HK-2 (cell line): ENCODE data around the gene CST7.
"Not testable (repeated sequence)": the region's sequence is repeated elsewhere in the genome, so short reads cannot be mapped to it uniquely, and the experiment has no call there.

Experiments
- DNase-seq: peaks from one replicate; pipeline ENCODE4 v3.0.0-alpha.2; 2018; ENCODE audit not compliant: unreplicated experiment

CST7 gene

DNA sequence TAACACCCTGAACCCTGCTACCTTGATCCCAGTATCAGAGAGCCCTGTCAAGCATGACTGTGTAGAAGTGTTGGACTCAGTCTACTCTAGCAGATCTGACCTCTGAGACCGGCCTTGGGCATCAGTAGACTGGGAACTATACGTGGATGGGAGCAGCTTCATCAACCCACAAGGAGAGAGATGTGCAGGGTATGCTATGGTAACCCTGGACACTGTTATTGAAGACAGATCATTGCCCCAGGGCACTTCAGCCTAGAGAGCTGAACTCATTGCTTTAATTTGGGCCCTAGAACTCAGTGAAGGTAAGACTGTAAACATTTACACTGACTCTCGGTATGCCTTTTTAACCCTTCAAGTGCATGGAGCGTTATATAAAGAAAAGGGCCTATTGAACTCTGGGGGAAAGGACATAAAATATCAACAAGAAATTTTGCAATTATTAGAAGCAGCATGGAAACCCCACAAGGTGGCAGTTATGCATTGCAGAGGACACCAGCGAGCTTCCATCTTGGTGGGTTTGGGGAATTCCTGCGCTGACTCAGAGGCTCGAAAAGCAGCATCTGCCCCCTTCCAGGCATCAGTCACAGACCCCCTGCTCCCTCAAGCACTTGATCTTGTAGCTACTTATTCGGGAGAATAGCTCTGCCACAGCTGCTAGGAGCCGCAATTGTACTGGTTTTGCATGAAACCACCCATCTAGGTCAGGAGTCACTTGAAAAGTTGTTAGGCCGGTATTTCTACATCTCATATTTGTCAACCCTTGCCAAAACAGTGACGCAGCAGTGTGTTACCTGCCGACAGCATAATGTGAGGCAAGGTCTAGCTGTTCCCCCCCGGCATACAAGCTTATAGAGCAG, 19.0 kb upstream of the CST7 start:
- not testable (repeated sequence) for DNase-seq

DNA sequence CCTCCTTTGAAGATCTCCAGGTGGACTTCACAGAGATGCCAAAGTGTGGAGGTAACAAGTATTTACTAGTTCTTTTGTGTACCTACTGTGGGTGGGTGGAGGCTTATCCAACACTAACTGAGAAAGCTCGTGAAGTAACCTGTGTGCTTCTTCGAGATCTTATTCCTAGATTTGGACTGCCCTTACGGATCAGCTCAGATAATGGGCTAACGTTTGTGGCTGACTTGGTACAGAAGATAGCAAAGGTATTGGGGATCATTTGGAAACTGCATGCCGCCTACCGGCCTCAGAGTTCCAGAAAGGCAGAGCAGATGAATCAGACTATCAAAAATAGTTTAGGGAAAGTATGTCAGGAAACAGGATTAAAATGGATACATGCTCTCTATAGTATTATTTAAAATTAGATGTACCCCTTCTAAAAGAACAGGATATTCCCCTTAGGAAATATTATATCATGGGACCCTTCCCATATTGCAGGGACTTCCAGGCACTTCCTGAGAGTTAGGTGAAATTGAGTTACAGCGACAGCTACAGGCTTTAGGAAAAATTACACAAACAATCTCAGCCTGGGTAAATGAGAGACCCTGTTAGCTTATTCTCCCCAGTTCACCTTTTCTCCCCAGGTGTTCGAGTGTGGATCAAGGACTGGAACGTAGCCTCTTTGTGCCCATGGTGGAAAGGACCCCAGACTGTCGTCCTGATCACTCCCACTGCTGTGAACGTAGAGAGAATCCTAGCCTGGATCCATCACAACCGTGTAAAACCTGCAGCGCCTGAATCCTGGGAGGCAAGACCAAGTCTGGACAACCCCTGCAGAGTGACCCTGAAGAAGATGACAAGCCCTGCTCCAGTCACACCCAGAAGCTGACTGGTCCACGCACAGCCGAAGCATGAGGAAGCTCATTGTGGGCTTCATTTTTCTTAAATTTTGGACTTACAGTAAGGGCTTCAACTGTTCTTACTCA, 18.1 kb upstream of the CST7 start:
- DNase-seq = not testable (repeated sequence)

DNA sequence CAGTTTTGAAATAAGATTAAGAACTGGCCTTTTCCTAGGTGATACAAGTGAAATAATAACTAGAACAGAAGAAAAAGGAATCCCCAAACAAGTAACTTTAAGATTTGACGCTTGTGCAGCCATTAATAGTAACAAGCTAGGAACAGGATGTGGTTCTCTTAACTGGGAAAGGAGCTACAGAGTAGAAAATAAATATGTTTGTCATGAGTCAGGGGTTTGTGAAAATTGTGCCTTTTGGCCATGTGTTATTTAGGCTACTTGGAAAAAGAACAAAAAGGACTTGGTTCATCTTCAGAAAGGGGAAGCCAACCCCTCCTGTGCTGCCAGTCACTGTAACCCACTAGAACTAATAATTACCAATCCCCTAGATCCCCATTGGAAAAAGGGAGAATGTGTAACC, 17.2 kb upstream of the CST7 start:
- DNase-seq = not testable (repeated sequence)

DNA sequence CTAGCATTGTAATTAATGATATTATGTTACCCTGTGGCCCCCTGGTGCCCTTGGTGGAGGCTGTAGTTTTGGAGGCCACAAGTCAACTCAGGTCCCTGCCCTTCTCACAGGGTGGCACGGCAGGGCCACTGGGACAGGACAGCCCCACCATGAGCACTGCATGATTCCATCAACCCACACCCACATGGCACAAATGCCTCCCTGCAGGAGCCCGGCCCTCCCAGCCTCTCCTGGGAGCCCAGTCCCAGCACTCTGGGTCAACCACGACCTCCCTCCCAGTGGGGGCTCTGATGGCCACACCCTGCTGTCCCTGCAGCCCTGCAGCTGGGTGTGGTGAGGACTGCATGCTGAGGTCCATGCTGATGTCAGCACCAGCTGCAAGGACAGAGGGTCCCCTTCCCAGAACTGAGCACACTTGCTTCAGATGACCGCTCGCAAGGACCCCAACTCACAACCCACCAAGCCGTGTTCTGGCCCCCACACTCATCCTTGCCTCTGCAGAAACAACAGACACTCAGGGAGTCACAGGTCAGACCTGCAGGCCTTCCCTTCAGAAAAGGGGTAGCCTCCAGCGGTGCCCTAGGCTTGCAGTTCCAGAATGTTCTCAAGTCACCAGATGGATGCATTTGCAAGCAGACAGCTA, 15.7 kb upstream of the CST7 start:
- DNase-seq = no peak

DNA sequence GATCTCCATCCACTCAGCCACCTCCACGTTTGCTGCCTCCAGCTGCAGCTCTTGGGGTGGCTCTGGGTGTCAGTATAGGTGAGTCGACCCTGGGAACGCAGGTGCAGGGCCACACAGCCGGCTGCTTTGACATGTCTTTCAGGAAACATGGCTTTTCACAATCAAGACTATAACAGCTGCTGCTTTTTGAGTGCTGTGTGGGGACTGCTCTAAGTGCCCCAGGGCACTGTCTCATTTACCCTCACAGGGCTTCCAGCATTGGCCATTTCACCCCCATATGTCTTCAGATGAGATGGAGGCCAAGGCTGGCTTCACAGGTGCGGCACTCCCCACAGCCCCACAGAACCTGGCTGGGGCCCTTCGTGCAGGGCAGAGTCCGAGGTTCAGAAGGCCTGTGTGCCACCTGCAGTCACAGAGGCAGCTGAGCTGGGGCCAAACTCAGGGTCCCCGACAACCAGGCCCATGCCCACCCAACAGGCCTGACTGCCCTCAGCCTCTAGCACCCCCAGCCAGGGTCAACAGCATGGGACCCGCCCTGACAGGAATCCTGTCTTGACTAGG, 14.9 kb upstream of the CST7 start:
- no peak for DNase-seq

DNA sequence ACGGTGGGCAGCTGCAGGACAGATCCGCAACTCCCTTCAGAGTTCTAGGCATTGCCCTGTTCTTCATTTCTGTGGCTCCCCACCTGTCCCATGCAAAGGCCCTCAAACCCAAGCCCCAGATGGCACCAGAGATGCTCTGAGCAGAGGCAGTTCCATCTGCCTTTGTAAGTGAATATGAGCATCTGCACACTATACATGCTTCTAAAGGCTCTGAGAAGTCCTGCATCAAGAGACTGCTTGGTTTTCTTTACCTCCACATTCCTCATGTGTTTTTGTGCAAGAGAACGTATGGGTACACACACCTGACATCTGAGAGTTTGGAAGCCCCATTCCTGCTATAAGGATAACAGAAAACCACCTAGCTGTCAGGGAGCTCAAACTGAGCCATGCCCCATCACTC, 14.4 kb upstream of the CST7 start:
- DNase-seq = no peak

DNA sequence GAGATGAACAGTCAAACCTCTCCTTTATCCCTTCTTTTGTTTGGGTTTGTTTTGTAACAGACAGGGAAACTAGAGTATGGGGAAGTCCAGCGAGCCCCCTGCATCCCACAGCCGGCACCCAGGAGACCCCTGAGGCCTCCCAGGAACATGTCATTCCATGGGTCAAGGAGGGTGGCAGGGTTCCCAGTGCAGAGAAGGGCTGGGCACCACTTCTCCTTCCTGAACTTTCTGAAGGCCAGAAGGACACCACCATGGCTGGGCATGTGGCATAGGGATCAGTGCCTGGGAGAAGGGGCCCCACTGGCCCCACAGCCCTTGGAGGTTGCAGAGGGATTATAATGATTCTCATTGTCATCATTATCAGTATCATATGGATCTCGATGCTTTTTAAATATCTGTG, 13.9 kb upstream of the CST7 start:
- no peak for DNase-seq

DNA sequence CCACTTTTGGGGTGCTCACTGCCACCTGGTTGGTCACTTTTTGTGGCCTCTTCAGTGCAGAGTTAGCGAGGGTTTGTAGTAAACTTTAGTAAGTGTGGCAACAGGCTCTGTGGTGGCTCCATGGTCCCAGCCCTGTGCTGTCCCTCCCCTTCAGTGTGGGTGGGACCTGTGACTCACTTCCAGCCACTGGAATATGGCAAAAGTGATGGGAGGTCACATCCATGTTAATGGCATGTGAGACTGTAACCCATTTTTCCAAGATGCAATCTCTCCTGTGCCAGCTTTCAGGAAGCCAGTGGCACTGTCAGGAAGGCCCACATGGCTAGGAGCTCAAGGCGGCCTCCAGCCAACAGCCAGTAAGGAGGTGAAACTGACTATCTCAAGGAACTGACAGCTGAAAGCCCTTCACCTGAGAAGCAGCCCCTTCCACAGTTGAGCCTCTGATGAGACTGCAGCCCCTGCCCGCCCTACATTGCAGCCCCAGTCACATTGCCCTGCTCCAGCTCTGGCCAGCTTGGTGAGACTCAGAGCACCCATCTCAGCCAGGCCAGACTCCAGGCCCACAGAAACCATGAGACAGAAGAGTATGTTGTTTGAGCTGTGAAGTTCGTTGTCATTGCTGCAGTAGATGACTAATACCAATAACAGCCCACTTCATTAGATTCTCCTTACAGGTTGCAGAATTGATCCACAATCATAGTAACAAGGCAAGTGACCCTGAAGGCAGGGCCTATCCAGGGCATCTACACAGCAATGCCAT, 13.1 kb upstream of the CST7 start:
- DNase-seq = no peak

DNA sequence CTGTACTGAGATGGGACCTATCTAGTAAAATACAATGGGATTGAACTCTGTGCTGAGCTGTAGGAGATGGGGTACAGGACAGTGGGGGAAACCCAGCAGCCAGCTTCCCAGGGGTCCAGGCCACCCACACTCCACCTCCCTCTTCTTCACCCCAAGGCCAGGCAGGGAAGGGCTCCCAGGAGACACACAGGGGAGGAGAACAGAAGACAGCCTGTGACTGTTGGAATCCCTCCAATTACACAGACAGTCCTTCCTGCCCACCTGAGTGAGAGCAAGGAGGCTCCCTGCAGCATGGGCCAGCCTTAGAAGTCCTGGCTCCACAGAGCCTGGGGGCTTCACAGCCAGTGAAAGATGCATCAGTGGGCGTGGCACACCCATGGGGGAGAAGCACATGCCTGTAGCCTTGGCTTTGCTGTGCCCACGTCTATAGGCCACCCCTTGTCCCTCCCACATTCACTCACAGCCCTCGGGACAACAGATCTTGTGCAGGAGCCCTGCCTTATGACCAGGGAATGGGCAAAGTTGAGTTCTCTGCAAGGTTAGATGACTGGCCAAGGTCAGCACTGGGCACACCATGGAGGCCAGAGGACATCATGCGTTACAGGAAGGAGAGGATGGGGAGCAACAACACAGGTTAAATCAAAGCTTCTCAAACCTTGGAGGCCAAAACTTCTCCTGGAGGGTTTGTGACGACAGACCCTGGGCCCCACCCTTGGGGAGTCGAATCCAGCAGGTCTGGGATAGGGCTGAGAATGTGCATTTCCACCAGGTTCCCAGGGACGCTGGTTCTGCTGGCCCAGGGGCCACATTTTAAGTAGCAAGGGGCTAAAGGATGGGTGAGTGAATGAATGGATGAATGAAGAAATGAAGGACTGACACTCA, 12.3 kb upstream of the CST7 start:
- no peak for DNase-seq

DNA sequence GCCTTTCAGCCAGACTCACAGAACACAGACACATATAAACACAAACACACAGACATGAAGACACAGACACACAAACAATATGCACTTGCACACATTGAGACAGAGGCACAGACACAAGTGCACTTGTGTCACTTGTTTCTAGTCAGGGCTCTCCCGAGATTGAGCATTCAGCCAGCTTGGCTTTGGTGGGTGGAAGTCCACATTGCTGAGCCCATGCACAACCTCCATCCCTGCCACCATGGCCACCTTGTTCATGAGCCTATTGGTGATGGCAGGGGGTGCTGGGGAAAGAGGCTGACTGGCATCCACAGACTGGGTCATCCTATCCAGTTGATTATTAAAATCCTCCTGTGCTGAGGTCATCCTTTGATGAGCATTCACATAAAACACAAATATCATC, 11.5 kb upstream of the CST7 start:
- no peak for DNase-seq

DNA sequence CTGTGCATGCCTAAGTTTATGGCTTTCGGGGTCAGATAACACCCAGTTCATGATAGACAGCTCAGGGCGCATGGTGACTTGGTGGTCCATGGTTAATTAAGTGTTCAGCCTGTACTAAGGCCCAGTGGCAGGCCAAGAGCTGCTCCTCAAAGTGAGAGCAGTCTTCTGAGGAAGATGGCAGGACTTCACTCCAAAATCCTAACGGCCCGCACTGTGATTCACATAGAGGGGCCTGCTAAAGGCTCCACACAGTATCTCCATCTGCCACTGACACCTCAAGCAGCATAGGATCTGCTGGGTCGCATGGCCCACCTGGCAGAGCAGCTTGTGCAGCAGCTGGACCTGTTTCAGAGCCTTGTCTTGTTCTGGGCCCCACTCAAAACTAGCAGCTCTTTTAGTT, 10.6 kb upstream of the CST7 start:
- no peak for DNase-seq

DNA sequence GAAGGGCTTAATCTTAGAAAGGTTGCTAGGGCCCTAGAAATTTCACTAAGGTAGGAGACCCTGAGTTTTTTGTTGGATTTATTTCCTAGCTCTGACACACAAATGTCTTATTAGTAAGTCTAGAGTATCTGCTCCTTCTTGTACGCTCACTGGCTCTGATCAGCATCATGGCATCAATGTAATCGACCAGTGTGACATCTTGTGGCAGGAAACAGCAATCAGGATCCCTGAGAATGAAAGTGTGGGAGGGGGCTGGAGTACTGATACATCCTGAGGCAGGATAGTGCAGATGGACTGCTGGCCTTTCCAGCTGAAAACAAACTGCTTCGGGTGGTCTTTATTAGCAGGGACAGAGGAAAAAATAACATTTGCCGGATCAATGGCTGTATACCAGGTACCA, 10.0 kb upstream of the CST7 start:
- no peak for DNase-seq

DNA sequence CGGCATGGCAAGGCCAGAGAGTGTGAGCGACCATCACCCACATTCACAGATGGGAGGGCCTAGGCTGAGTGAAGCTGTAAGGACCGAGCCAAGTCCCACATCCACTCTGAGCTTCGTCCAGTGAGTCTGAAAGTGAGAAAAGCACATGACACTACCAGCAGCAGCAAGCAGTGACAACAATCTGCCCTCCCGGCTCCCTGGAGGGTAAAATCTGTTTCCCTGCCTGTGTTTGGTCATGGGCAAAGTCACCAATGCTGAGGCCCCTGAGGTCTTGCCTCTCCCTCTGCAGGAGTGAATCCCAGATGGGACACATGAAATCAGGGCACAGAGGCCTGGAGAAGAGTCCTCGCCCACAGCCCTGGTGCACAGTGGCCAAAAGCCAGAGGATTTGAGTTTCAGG, 6.4 kb upstream of the CST7 start:
- no peak for DNase-seq

DNA sequence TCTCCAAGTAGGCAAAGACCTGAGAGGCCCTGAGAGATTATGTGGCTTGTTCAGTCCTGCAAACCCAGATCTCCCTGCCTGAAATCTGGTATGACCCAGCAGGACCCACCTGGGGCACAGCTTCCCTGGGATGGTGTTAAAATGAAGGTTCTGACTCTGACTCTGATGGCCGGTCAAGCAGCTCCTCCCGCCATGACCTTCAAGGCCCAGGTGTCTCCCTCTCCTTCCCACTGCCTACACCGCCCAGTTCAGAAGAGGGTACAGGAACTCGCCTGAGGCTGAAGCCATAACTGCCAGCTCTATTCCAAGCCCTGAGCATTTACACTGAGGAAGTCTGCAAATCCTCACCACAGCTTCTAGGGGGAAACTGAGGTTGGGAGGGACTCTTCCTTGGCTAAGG, 5.9 kb upstream of the CST7 start:
- no peak for DNase-seq

DNA sequence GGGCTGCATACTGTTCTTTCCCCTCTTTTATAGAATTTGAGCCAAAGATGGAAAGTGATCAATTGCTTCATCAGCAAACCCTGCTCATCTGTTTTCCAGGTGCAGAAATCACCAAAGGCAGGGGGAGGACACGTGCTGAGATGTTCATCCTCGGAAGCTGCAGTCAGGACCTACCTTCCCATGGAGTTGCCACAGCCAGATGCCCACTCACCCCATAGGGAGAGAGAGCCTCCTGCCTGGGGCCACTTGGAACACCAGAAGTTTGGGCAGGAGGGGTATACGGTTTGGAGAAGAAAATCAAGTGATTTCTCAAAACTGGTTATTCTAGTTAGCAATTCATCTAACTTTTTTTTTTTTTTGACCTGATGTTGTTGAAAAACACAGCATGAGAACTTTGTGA, 5.3 kb upstream of the CST7 start:
- DNase-seq = no peak

DNA sequence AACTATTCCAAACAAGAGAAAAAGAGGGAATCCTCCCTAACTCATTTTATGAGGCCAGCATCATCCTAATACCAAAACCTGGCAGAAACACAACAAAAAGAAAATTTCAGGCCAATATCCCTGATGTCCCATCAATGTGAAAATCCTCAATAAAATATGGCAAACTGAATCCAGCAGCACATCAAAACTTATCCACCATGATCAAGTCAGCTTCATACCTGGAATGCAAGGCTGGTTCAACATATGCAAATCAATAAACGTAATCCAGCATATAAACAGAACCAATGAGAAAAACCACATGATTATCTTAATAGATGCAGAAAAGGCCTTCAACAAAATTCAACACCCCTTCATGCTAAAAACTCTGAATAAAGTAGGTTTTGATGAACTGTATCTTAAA, 2.7 kb upstream of the CST7 start:
- not testable (repeated sequence) for DNase-seq

DNA sequence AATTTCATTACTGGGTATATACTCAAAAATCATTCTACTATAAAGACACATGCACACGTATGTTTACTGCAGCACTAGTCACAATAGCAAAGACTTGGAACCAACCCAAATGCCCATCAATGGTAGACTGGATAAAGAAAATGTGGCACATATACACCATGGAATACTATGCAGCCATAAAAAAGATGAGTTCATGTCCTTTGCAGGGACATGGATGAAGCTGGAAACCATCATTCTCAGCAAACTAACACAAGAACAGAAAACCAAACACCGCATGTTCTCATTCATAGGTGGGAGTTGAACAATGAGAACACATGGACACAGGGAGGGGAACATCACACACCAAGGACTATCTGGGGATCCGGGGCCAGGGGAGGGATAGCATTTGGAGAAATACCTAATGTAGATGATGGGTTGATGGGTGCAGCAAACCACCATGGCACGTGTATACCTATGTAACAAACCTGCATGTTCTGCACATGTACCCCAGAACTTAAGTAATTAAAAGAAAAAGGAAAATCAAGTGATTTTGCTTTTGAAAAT, 602 bp upstream of the CST7 start:
- DNase-seq = not testable (repeated sequence)

DNA sequence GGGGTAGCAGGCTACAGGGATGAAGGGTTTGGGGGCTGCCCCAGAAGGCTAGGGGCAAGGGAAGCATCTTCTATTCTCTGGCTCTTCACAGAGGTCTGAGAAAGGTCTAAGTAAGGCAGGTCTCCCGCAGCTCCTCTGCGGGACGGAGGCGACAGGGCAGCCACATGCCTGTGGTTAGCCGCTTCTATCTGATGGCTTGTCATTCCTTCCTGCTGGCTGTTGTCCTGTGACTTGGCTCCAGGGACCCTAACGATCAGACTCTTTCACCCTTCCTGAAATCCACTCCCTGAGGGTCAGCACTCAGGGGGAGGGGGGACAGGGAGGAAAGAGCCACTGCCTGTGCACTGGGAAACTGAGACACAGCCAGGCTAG, 673 bp downstream of the CST7 start:
- no peak for DNase-seq

DNA sequence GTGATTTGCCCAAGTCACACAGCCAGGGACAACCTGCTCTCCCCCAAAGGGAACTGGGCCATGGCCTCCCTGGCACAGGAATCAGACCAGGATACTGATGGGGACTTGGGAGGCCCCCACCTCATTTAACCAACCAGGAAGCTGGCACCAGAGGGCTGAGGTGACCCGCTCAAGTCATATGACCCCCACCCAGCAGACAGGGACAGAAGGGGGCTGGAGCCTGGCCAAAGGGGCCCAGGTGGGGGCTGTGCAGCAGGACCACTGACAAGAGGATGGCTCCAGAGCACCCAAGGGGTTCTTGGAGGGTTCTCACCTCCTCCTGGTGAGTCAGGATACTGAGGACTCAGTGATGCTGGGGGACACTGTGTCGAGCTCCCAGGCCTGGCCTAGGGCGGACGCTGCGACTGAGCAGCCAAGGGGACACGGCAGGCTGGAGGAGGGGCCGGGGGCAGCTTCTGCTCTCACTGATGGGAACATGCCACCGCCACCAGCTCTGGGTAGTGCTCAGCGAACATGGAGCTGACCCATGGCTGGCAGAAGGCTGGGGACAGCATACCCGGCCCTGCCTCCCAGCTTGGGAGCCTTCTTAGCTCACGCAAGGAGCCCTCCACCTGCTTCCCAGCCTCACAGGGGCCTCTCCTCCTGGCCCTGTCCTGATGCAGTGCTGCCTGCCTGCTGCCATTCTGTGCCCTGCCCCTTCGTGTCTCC, 1.2 kb downstream of the CST7 start:
- DNase-seq = no peak
